ENCODE measurements around the gene GYG2. TPM values are rescaled to one million over a fixed set of nuclear protein-coding genes. Genes with fewer than 3 reads are reported as not detected.

GYG2 gene
- polyA plus RNA-seq, 1 of the 3 experiments (the other 2 are of a cell fraction), result 1.8 TPM

GRCh38 chrX:2859197-2859797 is 30.6 kb downstream of the GYG2 start:
- H3K27ac ChIP-seq (ENCODE audit: low read depth in 2 of 2, low read length in 1 of 2), result no peak overlapping the region
- DNase-seq, result no peak
- ChIA-PET POLR2A (no interaction called here), CTCF (no interaction called here)
- no peaks in the 10 kb centered on the region for H3K9me3 ChIP-seq
- no peaks in the 10 kb centered on the region for H3K4me1 ChIP-seq (ENCODE audit: control insufficient read depth in 1 of 2, insufficient read depth in 2 of 2, low read depth in 1 of 2, low read length in 1 of 2)
- H3K4me3 ChIP-seq (ENCODE audit: low read depth in 2 of 2, low read length in 1 of 2), result no peak overlapping the region
- no peaks in the 10 kb centered on the region for H3K79me2 ChIP-seq (ENCODE audit: insufficient read depth)
- no peak overlapping the region for H2AFZ ChIP-seq (ENCODE audit: low read depth)
- H3K4me2 ChIP-seq, result no peak overlapping the region
- no peaks in the 10 kb centered on the region; the same call in 1 of the 2 replicates for H3K27me3 ChIP-seq (ENCODE audit: insufficient read depth)
- no peaks in the 10 kb centered on the region for H3F3A ChIP-seq (replicated peaks; ENCODE audit: insufficient read depth)
- no peaks in the 10 kb centered on the region for H3K36me3 ChIP-seq (replicated peaks in 1 of 2; ENCODE audit: control insufficient read depth in 1 of 2, insufficient read depth in 2 of 2, low read length in 1 of 2)
- TF ChIP-seq GABPA (IDR thresholded peaks at IDR 0.05; ENCODE audit: low read depth) (no peak), EP300 (IDR thresholded peaks at IDR 0.05; ENCODE audit: borderline replicate concordance in 1 of 2, low read depth in 1 of 2, low read length in 1 of 2) (no peak), RFX5 (IDR thresholded peaks at IDR 0.05; ENCODE audit: low read length) (no peak), FOXM1 (IDR thresholded peaks at IDR 0.05; ENCODE audit: low read depth) (no peak), MEF2A (IDR thresholded peaks at IDR 0.05; ENCODE audit: borderline replicate concordance, low read depth) (no peak)
- TF ChIP-seq, protein P1, sequence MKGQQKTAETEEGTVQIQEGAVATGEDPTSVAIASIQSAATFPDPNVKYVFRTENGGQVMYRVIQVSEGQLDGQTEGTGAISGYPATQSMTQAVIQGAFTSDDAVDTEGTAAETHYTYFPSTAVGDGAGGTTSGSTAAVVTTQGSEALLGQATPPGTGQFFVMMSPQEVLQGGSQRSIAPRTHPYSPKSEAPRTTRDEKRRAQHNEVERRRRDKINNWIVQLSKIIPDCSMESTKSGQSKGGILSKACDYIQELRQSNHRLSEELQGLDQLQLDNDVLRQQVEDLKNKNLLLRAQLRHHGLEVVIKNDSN (IDR thresholded peaks at IDR 0.05; ENCODE audit: borderline replicate concordance, low read depth), result no peak
- H3K9ac ChIP-seq, result no peak overlapping the region
- no peaks in the 10 kb centered on the region for H4K20me1 ChIP-seq (ENCODE audit: insufficient read depth)
- no peaks in the 10 kb centered on the region for H3K9me2 ChIP-seq
- WGBS (ENCODE audit: low lambda C conversion rate), result 55% methylated on average over 1 of the region's 1 CpG

DNA sequence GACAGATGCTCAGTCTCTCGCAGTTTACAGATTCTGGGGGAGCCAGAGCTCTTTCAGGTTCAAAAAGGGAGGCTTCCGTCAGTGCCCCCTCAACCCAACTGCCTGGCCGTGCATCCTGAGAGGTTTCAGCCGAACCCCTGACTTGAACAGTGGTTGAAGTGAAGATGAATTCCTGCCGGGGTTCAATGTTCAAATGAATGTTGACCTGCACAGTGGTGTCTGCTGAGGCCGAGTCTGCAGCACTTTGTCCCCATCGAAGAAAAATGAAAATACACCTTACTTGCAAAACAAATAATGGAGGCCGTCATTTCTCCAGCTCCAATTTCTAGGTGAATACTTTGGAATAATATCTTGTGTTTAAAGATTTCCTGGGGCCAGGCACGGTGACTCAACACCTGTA is 33.7 kb downstream of the GYG2 start:
- Histone ChIP-seq H3K9ac (no peak overlapping the region), H3K27me3 (ENCODE audit: insufficient read depth) (peaks cover 7% of the 10 kb centered on the region; the same call in 1 of the 2 replicates), H2AFZ (ENCODE audit: low read depth) (no peak overlapping the region), H3K4me3 (ENCODE audit: low read depth in 2 of 2, low read length in 1 of 2) (no peak overlapping the region), H3K9me2 (no peaks in the 10 kb centered on the region), H3F3A (replicated peaks; ENCODE audit: insufficient read depth) (no peaks in the 10 kb centered on the region), H4K20me1 (ENCODE audit: insufficient read depth) (no peaks in the 10 kb centered on the region), H3K9me3 (no peaks in the 10 kb centered on the region), H3K36me3 (replicated peaks in 1 of 2; ENCODE audit: control insufficient read depth in 1 of 2, insufficient read depth in 2 of 2, low read length in 1 of 2) (no peaks in the 10 kb centered on the region), H3K79me2 (ENCODE audit: insufficient read depth) (no peaks in the 10 kb centered on the region), H3K27ac (ENCODE audit: low read depth in 2 of 2, low read length in 1 of 2) (no peak overlapping the region), H3K4me1 (ENCODE audit: control insufficient read depth in 1 of 2, insufficient read depth in 2 of 2, low read depth in 1 of 2, low read length in 1 of 2) (no peaks in the 10 kb centered on the region), H3K4me2 (no peak overlapping the region)
- no peak for DNase-seq
- ChIA-PET CTCF (interaction anchor here (0.9 kb wide), 1 partner anchor 22 kb away, joined by 3 read pairs; no protein-coding TSS in a partner anchor), POLR2A (no interaction called here)
- TF ChIP-seq NRF1 (IDR thresholded peaks at IDR 0.05; ENCODE audit: low read depth, low read length), result no peak
- TF ChIP-seq TEAD4 (IDR thresholded peaks at IDR 0.05; ENCODE audit: borderline replicate concordance, insufficient read depth), result no peak
- no peak for TF ChIP-seq RAD21 (IDR thresholded peaks at IDR 0.05; ENCODE audit: low read length)
- no peak for TF ChIP-seq POLR2AphosphoS5 (IDR thresholded peaks at IDR 0.05; ENCODE audit: low read depth, low read length)
- TF ChIP-seq PBX3 (IDR thresholded peaks at IDR 0.05), result no peak
- TF ChIP-seq TAF1 (IDR thresholded peaks at IDR 0.05; ENCODE audit: borderline replicate concordance, low read depth, low read length), result no peak
- TF ChIP-seq MAX (IDR thresholded peaks at IDR 0.05; ENCODE audit: low read depth), result no peak
- TF ChIP-seq FOXJ3 (CRISPR knock-in tag; IDR thresholded peaks at IDR 0.05), result no peak
- no peak for TF ChIP-seq FOSL2 (IDR thresholded peaks at IDR 0.05; ENCODE audit: borderline replicate concordance, low read depth)
- TF ChIP-seq GATA2 (CRISPR knock-in tag; IDR thresholded peaks at IDR 0.05), result no peak
- no peak for TF ChIP-seq SMC3 (IDR thresholded peaks at IDR 0.05; ENCODE audit: low read depth, low read length)
- no peak for TF ChIP-seq NFIC (IDR thresholded peaks at IDR 0.05; ENCODE audit: borderline replicate concordance)
- TF ChIP-seq, protein P2, sequence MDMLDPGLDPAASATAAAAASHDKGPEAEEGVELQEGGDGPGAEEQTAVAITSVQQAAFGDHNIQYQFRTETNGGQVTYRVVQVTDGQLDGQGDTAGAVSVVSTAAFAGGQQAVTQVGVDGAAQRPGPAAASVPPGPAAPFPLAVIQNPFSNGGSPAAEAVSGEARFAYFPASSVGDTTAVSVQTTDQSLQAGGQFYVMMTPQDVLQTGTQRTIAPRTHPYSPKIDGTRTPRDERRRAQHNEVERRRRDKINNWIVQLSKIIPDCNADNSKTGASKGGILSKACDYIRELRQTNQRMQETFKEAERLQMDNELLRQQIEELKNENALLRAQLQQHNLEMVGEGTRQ (IDR thresholded peaks at IDR 0.05; ENCODE audit: borderline replicate concordance, low read depth, low read length), result no peak
- WGBS (ENCODE audit: low lambda C conversion rate), result 29% methylated on average over 9 of the region's 9 CpGs

All from SK-N-SH (cell line).